GM12864 (cell line): ENCODE results near the gene IMMP2L.
"Not testable (repeated sequence)": the region's sequence is repeated elsewhere in the genome, so short reads cannot be mapped to it uniquely, and the experiment has no call there.

Experiments
- DNase-seq: peaks from one replicate; pipeline ENCODE4 v3.0.0-alpha.2; 2011; ENCODE audit warnings: low read depth
- H3K4me3 ChIP-seq: 2 replicates; pipeline ENCODE4 v1.5.1; 2011; ENCODE audit warnings: mild to moderate bottlenecking, low read depth, low read length, control low read depth
- CTCF ChIP-seq: IDR thresholded peaks from 2 replicates; pipeline ENCODE4 v1.5.1; 2011; ENCODE audit warnings: low read depth, mild to moderate bottlenecking, moderate library complexity, low read length, control low read depth, inconsistent platforms; ENCODE audit errors: missing control alignments

IMMP2L gene

DNA sequence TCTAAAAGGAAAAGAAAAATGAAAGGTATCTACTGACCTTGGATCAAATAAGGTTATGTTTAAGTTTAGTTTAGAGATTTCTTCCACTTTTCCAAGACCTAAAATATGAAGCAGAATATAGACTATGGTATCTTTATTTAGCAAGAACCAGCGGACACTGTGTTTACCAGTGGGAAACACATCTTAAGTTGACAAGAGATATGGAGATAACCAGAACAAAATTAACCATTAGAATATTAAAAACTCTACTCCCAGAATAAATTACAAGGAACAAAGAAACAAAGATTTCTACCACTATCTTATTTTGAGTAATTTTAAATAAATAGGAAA is 86.9 kb downstream of the IMMP2L start:
- H3K4me3 ChIP-seq = no peak overlapping the region
- DNase-seq = no peak
- TF ChIP-seq CTCF = no peak

- TF ChIP-seq CTCF = no peak
- DNase-seq = no peak
- no peak overlapping the region for H3K4me3 ChIP-seq
Measured at GRCh38 chr7:111474723-111475418, 87.4 kb downstream of the IMMP2L start.

DNA sequence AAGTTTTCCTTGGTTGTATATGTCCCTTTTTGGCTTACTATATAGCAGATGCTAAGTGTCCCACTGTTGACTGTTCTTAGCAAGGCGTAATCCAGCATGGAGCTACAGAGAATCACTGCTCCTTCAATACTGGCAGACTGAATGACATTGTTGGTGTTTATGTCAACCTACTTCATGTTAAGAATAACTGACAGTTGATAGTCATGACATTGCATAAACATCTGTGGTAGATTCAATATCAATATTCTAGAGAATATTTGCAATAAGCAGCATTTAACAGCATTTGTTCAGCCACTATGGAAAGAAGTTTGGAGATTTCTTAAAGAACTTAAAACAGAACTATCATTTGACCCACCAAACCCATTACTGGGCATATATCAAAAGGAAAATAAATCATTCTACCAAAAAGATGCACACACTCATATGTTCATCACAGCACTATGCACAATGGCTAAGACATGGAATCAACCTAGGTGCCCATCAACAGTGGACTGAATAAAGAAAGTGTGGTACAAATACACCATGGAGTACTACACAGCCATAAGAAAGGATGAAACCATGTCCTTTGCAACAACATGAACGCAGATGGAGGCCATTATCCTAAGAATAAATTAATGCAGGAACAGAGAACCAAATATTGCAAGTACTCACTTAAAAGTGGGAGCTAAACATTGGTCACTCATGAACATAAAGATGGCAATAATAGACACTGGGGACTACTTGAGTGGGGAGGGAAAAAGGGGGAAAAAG is 88.7 kb downstream of the IMMP2L start:
- H3K4me3 ChIP-seq = no peak overlapping the region
- no peak for TF ChIP-seq CTCF
- DNase-seq = no peak

GRCh38 chr7:111470998-111471397 is 91.3 kb downstream of the IMMP2L start:
- H3K4me3 ChIP-seq = no peak overlapping the region
- DNase-seq = no peak
- TF ChIP-seq CTCF = no peak

DNA sequence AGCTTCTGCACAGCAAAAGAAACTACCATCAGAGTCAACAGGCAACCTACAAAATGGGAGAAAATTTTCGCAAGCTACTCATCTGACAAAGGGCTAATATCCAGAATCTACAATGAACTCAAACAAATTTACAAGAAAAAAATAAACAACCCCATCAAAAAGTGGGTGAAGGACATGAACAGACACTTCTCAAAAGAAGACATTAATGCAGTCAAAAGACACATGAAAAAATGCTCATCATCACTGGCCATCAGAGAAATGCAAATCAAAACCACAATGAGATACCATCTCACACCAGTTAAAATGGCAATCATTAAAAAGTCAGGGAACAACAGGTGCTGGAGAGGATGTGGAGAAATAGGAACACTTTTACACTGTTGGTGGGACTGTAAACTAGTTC is 92.4 kb downstream of the IMMP2L start:
- H3K4me3 ChIP-seq, DNase-seq: not testable (repeated sequence)

DNA sequence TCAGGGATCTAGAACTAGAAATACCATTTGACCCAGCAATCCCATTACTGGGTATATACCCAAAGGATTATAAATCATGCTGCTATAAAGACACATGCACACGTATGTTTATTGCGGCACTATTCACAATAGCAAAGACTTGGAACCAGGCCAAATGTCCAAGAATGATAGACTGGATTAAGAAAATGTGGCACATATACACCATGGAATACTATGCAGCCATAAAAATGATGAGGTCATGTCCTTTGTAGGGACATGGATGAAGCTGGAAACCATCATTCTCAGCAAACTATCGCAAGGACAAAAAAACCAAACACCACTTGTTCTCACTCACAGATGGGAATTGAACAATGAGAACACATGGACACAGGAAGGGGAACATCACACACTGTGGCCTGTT is 96.5 kb downstream of the IMMP2L start:
- DNase-seq, H3K4me3 ChIP-seq: not testable (repeated sequence)

- no peak for DNase-seq
- H3K4me3 ChIP-seq = no peak overlapping the region
- TF ChIP-seq CTCF = no peak
Measured at GRCh38 chr7:111460695-111461094, 101.6 kb downstream of the IMMP2L start.

DNA sequence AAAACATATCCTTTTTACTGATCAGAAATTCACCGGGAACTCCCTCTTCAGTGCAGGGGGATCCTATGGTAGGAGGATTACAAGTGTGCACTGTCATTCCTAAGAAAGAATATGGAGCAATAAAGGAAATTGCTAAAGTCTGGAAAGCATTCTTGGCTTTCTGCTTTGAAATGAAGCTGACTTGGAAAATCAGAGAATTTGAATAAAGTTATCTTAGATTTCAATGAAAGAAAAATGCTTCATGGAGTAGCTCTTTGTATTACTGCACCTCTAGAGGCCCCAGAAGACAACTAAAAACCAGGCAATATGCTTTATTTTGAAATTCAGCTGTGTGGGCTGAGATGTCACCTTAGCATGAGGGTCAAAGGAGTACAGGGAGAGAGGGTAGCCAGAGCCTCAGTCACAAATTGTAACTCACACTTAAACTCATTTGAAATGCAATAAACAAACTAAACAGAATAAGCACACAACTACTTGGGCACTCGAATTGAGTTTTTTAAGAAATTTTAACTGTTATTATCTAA is 102.5 kb downstream of the IMMP2L start:
- DNase-seq = no peak
- H3K4me3 ChIP-seq = no peak overlapping the region
- TF ChIP-seq CTCF = no peak
